Body of pancreas (tissue), 4 donors: Measurements from ENCODE around the gene TEX54. TPM values are rescaled to one million over a fixed set of nuclear protein-coding genes. Genes with fewer than 3 reads are reported as not detected.

ENCODE experiments used
- ATAC-seq: fragments of 150-250 bp; one replicate; pipeline ENCODE4 v1.9.1; 2016
- DNase-seq, 4 donors: peaks; one replicate each; pipeline ENCODE4 v3.0.0-alpha.2; 2019
- H3K27ac ChIP-seq, 4 donors: fragments of 200-600 bp; sonication (generic); 1 replicate in 3 of 4; 2 replicates in 1 of 4; pipeline versions ENCODE4 v1.5.1 to v1.6.1; 2016 to 2019; ENCODE audit warnings: mild to moderate bottlenecking in 1 of 4, mixed read lengths in 1 of 4, moderate library complexity in 1 of 4
- H3K27me3 ChIP-seq, 2 donors: fragments of 200-600 bp; sonication (generic); one replicate each; pipeline ENCODE4 v1.6.0; 2016; ENCODE audit warnings: mild to moderate bottlenecking in 1 of 2
- H3K36me3 ChIP-seq, 2 donors: fragments of 200-600 bp; sonication (generic); replicated peaks in 1 of 2; 2 replicates each; pipeline ENCODE4 v1.5.1; 2016; ENCODE audit warnings: low read depth in 2 of 2; ENCODE audit not compliant: insufficient read depth in 1 of 2
- H3K4me1 ChIP-seq: fragments of 200-600 bp; sonication (generic); one replicate; pipeline ENCODE4 v1.6.0; 2016
- H3K4me3 ChIP-seq, 2 donors: fragments of 200-600 bp; sonication (generic); 1 replicate in 1 of 2; 2 replicates in 1 of 2; pipeline ENCODE4 v1.5.1; 2016 to 2019
- H3K9me3 ChIP-seq, 3 donors: fragments of 200-600 bp; sonication (generic); 1 replicate in 2 of 3; 2 replicates in 1 of 3; pipeline ENCODE4 v1.5.1; 2016
- CTCF ChIP-seq, 7 experiments: fragments of 450-650 bp in 4 of 7; fragments of 200-600 bp in 3 of 7; sonication (generic) in 3 of 7; IDR thresholded peaks; one replicate each; pipeline ENCODE4 v1.5.1; 2016 to 2019; ENCODE audit warnings: antibody characterized with exemption in 7 of 7
- POLR2A ChIP-seq, 3 donors: fragments of 450-650 bp; IDR thresholded peaks; one replicate each; pipeline ENCODE4 v1.6.1; 2016; ENCODE audit warnings: antibody characterized with exemption in 3 of 3, mild to moderate bottlenecking in 2 of 3
- WGBS, 2 donors: methylation state at CpG; one replicate each; pipeline ENCODE4 v1.1.5; 2017; 5-methylcytosine and 5-hydroxymethylcytosine counted together
- intact Hi-C: fragments of 100-400 bp; cut with DNase I; formaldehyde crosslinking; loops from one replicate; pipeline ENCODE4 v1.15.1; 2023
- total RNA-seq, 2 donors: library from RNA; depleted of rRNA; stranded (reverse); fragments of >200 nt; gene quantifications; one replicate each; pipeline ENCODE4 v1.1.0, GENCODE V29; 2016

Gene TEX54
- total RNA-seq, 2 donors from 2014 or later = not detected

GRCh38 chr11:62858201-62858600 is 25.6 kb upstream of the TEX54 start:
- peak overlapping the region in 3 of 4 donors; percentile 8 to 91 (median 89) for H3K27ac ChIP-seq
- intact Hi-C loops = no loop called here

GRCh38 chr11:62857541-62857982 is 24.9 kb upstream of the TEX54 start:
- no peaks in the 10 kb centered on the region for H3K27me3 ChIP-seq
- 40 to 50% methylated on average over 2 of the region's 2 CpGs for WGBS, 2 donors
- peaks cover 5 to 12% of the 10 kb centered on the region in 2 donors for H3K36me3 ChIP-seq
- peaks cover 63% of the 10 kb centered on the region for H3K4me1 ChIP-seq
- H3K4me3 ChIP-seq = no peak overlapping the region
- DNase-seq = no peak
- H3K9me3 ChIP-seq = no peaks in the 10 kb centered on the region
- intact Hi-C loops = no loop called here
- peak overlapping the region in 3 of 4 donors; percentile 88 to 91 (median 89) for H3K27ac ChIP-seq
- no peak for TF ChIP-seq POLR2A (IDR thresholded peaks at IDR 0.05)
- no peak for ATAC-seq

More at GRCh38 chr11:62858201-62858600, 25.6 kb upstream of the TEX54 start:
- Histone ChIP-seq H3K4me3 (no peak overlapping the region), H3K4me1 (peaks cover 61% of the 10 kb centered on the region), H3K36me3 (peaks cover 3 to 6% of the 10 kb centered on the region in 2 donors), H3K9me3 (no peaks in the 10 kb centered on the region), H3K27me3 (no peaks in the 10 kb centered on the region)
- 45 to 50% methylated on average over 7 of the region's 7 CpGs for WGBS, 2 donors
- DNase-seq (no peak), ATAC-seq (no peak)
- TF ChIP-seq POLR2A (IDR thresholded peaks at IDR 0.05) (no peak), CTCF (IDR thresholded peaks at IDR 0.05) (no peak)

- peaks cover 59% of the 10 kb centered on the region for H3K4me1 ChIP-seq
- peak; percentile 8 for ATAC-seq
Observed at GRCh38 chr11:62856333-62856895, 23.8 kb upstream of the TEX54 start.

GRCh38 chr11:62855571-62856332 is 23.1 kb upstream of the TEX54 start:
- H3K9me3 ChIP-seq = no peaks in the 10 kb centered on the region
- H3K27me3 ChIP-seq = no peaks in the 10 kb centered on the region
- TF ChIP-seq POLR2A (IDR thresholded peaks at IDR 0.05) = peak; percentile 89 to 100 (median 99)
- TF ChIP-seq CTCF (IDR thresholded peaks at IDR 0.05) = peak in 1 of 7 experiments; percentile 26
- peak; percentile 97 to 99 (median 98) for DNase-seq
- peak overlapping the region; percentile 50 to 68 for H3K4me3 ChIP-seq
- WGBS, 2 donors = 0 to 1% methylated on average over 34 to 54 of the region's 54 CpGs
- H3K36me3 ChIP-seq = peaks cover 5 to 14% of the 10 kb centered on the region in 2 donors
- peaks cover 55% of the 10 kb centered on the region for H3K4me1 ChIP-seq
- ATAC-seq = peak; percentile 99
- intact Hi-C loops = no loop called here
- peak overlapping the region; percentile 84 to 91 (median 88) for H3K27ac ChIP-seq

More at GRCh38 chr11:62856333-62856895, 23.8 kb upstream of the TEX54 start:
- intact Hi-C loops = no loop called here
- H3K27ac ChIP-seq = peak overlapping the region; percentile 84 to 91 (median 88)
- peaks cover 5 to 14% of the 10 kb centered on the region in 2 donors for H3K36me3 ChIP-seq
- H3K4me3 ChIP-seq = peak overlapping the region; percentile 28 to 50
- no peak for TF ChIP-seq CTCF (IDR thresholded peaks at IDR 0.05)
- TF ChIP-seq POLR2A (IDR thresholded peaks at IDR 0.05) = no peak
- DNase-seq = no peak
- WGBS, 2 donors = 3% methylated on average over 13 to 20 of the region's 20 CpGs
- no peaks in the 10 kb centered on the region for H3K9me3 ChIP-seq
- no peaks in the 10 kb centered on the region for H3K27me3 ChIP-seq

- peak overlapping the region; percentile 39 to 68 for H3K4me3 ChIP-seq
Observed at GRCh38 chr11:62854825-62855570, 22.4 kb upstream of the TEX54 start.

More at GRCh38 chr11:62854825-62855570, 22.4 kb upstream of the TEX54 start:
- no peak for TF ChIP-seq POLR2A (IDR thresholded peaks at IDR 0.05)
- no peak for TF ChIP-seq CTCF (IDR thresholded peaks at IDR 0.05)
- peak overlapping the region in 3 of 4 donors; percentile 73 to 91 (median 89) for H3K27ac ChIP-seq
- H3K4me1 ChIP-seq = peaks cover 48% of the 10 kb centered on the region
- peaks cover 5 to 14% of the 10 kb centered on the region in 2 donors for H3K36me3 ChIP-seq
- 2% methylated on average over 12 to 15 of the region's 15 CpGs for WGBS, 2 donors
- ATAC-seq (no peak), DNase-seq (no peak)
- H3K9me3 ChIP-seq = no peaks in the 10 kb centered on the region
- no peaks in the 10 kb centered on the region for H3K27me3 ChIP-seq
- intact Hi-C loops = no loop called here
